Adrenal gland (tissue), 5 donors: Measurements from ENCODE around the gene STK31.

Source experiments
- CTCF ChIP-seq, 6 experiments: fragments of 450-650 bp in 4 of 6; fragments of 200-600 bp in 2 of 6; sonication (generic) in 1 of 6; IDR thresholded peaks; 1 replicate in 5 of 6; 2 replicates in 1 of 6; pipeline versions ENCODE4 v1.5.1 to v1.8.0; 2016 to 2021; ENCODE audit warnings: antibody characterized with exemption in 6 of 6, mild to moderate bottlenecking in 2 of 6, moderate library complexity in 1 of 6
- POLR2A ChIP-seq, 2 donors: fragments of 450-650 bp; IDR thresholded peaks; one replicate each; pipeline ENCODE4 v1.6.1; 2017; ENCODE audit warnings: antibody characterized with exemption in 2 of 2, mild to moderate bottlenecking in 2 of 2, moderate library complexity in 1 of 2
- donor health status: DM: no; HTN: no; CAD: no.

GRCh38 chr7:23788843-23789242 lies 78.8 kb downstream of the STK31 start:
- TF ChIP-seq POLR2A (IDR thresholded peaks at IDR 0.05) (no peak), CTCF (IDR thresholded peaks at IDR 0.05) (no peak)
